HG03060 (cell line): ENCODE results near the gene SRSF2.
A peak's percentile ranks its signal among the peaks of the same experiment; 100 is the strongest.
"Not testable (repeated sequence)": the region's sequence is repeated elsewhere in the genome, so short reads cannot be mapped to it uniquely, and the experiment has no call there.

Source experiments
- ATAC-seq: cut with Tn5 transposase; IDR thresholded peaks from one replicate; pipeline ENCODE4 v1.9.1; 2021; ENCODE audit warnings: low read depth, moderate number of reproducible peaks; ENCODE audit not compliant: unreplicated experiment

Gene SRSF2

DNA sequence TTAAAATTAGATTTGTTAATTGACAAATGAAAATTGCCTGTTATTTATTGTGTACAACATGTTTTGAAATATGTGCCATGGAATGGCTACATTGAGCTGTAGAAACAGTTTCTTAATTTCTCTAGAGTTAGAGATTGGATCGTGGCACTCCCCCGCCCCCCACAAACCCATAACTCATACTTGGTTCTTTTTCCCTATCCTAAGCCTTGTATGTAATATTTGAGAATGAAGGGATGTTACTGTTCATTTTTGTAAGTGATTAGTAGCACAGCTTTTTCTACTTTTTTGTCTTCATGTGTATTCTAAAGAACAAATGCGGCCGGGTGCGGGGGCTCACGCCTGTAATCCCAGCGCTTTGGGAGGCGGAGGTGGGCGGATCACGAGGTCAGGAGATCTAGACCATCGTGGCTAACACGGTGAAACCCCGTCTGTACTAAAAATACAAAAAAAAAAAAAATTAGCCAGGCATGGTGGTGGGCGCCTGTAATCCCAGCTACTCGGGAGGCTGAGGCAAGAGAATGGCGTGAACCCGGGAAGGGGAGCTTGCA is 2.5 kb upstream of the SRSF2 start:
- ATAC-seq, result not testable (repeated sequence)

DNA sequence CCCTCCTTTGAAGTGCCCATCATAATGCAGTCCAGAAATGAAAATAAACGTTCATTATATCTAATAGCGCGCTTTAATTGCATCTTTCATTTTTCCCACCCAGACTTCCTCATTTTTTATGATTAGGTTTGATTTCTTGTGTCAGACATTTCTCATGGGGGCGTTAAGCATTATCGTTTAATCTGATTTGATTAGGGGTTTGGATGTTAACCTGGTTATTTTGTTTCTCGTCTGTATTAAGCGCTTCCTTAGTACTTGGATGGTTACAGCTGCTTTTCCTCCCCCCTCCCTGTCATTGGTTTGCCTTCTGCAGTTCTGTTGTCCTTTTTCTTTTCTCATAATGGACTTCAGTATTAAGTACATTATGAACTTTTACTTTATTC is 1.3 kb upstream of the SRSF2 start:
- ATAC-seq, result no peak

DNA sequence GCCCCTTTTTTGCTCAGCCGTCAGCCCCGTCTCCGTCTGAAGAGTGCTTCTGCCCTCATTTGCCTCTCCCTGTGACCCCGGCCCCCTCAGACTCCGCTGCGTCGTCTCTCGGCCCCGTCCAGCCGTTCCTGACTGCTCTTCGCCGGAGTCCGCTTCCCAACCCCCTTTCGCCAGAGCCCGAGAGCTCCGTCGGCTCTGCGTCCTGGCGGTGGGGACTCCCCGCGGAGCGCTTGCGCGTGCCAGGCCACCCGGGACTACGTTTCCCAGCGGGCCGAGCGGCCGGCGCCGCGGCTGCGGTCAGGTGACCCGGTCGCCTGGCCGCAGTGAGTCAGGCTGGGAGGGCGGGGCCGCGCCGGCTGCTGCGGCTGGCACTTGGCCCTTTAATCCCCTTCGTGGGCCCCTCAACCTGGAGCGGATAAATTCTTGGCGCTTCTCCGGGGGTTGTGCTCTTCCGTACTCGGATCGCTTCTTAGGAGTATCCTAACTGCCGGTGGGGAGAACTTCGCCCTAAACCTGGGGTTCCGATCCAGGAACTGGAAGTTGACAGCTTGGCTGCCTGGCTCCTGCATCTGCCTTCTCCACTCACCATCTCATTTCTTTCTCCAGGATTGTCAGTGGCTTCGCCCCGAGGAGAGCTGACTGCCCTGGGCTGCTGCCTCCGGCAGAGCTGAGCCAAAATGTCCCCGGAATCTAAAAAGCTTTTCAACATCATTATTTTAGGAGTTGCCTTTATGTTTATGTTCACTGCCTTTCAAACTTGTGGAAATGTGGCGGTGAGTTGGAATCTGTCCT is 741 bp upstream of the SRSF2 start, which contains the start of gene MFSD11:
MFSD11 (plus strand) TSS at position 444 of the 792 bp plus-strand sequence; CDS start at position 678, 234 bp downstream.
- peak; percentile 21 for ATAC-seq

DNA sequence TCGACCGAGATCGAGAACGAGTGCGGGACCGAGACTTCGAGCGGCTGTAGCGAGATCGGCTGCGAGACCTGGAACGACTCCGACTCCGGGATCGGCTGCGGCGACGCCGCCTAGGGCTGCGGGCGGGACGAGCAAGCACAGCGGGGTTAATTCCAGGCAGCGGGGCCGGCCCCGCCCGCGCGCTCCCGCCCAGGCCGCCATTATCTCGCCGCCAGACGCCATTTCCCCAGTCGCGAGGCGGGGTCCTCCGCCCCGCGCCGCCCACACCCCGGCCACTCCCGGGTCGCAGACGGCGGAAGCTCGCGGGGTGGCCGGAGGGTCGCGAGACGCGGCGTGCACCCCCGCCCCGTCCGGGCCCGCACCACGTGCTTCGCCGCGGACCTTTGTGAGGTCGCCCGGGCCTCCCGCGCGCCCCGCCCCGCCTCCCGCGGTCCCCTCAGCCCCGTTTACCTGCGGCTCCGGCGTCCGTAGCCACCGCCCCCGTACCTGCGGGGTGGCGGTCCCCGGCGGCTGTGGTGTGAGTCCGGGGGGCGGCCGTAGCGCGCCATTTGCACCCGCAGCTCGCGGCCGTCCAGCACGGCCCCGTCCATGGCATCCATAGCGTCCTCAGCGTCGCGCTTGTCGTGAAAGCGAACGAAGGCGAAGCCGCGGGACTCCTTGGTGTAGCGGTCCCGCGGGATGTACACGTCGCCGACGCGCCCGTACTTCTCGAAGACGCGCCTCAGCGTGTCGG is 616 bp downstream of the SRSF2 start:
- no peak for ATAC-seq

DNA sequence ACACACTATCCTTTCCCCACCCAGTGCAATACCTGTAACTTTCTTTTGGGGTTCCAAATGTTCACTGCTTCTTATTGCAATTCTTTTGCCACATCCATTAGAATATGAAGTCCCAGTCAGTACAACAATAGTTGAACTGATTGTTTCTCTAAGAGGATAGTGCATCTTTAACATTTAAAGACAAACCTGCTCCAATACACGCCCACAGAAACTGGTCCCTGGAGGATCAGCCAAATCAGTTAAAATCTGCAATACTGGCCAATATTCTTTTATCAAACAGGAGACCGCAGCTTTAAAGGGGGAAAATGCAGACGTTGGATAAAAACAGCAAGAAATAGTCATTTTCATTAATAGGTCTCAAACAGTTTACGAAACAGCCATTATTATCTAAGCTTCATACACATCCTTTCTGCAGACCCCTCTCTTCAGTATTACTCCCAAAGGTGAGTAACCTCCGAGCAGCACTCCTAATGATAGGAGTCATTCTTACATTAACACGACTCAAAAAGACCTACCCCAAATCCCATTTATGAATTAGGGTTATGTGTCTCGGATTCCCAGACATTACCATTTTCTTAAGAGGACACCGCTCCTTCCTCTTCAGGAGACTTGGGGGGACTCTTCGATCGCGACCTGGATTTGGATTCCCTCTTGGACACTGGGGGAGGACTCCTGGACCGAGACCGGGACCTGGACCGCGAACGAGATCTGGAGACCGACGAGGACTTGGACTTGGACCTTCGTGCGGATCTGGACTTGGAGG is 1.4 kb downstream of the SRSF2 start:
- no peak for ATAC-seq

DNA sequence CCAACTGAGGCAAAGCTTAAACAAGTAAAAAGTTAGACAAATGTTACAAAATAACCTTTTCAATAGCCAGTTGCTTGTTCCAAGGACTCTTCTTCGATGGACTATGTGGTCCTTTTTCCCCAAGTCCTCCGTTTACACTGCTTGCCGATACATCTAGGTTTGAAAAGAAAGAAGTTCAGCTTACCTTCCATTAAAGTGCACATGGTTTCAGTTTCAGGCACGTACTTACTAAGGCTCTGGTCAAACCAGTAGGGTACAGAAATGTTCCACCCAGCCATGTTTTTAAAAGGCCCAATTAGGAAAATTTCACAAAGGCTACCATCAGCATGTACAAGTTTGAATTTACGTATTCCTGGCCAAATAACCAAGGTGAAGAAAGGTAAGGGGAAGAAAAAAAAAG is 2.1 kb downstream of the SRSF2 start:
- no peak for ATAC-seq

DNA sequence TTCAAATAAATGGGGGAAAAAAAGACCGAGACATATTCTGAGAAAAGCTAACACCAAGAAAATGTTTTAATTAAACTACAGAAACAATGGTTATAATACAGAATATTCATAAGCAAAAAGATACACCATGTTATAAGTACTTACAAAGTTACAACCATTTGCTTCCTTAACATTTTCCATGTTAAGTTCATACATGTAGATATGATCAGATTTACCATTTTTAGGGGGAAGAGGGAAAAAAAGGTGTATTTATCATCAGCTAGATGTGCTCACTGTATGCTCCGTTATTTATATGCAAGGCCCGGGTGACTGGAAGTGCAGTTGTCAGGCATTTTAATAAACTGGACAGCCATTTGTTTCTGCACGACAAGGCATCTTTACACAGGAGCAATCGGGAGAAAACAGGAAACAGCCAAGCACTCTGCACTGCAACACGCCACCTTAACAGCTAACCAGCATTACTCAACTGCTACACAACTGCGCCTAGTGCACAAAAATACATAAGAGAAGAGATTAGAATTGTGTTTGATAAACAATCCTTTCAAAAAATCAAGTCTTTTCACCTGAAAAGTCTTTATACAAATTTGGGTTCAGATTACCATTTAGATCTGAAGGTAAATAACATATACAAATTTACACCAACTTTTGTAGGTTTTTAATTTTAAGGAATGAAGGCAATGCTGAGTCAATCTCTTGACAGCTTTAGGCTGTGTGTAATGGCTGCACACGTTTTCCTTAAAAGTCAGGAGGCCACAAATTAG is 2.9 kb downstream of the SRSF2 start:
- no peak for ATAC-seq

DNA sequence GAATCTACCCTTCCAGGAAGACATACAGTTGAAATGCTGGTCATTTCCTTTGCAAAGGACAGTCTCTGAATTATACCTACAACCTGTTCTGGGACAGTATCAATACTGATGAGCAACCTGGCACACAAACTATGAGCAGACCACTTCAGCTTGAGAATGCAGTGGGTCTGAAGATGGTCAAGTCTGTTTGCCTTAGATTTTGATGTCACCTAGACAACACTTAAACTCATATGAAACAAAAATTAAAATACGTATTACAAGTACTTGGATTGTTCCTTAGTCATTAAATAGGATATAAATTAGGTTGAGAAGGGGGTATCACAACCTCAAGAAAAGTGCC is 3.5 kb downstream of the SRSF2 start:
- no peak for ATAC-seq

DNA sequence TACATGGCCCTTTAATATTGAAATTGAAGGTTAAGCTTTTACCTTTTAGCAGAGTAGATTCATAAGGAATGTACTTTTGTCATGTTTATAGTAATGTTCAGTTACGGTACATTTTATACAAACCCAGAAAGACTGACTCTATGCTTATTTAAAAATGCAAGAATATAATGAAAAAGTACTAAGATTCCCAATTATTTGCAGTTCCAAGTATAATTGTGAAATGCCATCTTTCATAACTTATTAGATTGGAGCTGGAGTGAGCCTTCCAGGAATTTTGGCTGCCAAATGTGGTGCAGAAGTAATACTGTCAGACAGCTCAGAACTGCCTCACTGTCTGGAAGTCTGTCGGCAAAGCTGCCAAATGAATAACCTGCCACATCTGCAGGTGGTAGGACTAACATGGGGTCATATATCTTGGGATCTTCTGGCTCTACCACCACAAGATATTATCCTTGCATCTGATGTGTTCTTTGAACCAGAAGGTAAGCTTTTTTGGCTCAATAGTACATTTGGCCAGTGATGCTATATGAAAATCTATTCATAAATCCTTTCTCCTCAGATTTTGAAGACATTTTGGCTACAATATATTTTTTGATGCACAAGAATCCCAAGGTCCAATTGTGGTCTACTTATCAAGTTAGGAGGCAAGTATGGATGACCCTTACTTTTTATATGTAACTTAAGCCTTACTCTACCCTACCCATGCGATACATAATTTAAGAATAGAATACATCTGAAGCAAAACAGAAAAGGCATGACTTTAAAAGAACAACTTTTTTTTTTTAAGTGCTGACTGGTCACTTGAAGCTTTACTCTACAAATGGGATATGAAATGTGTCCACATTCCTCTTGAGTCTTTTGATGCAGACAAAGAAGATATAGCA is 4.2 kb downstream of the SRSF2 start:
- ATAC-seq, result no peak

DNA sequence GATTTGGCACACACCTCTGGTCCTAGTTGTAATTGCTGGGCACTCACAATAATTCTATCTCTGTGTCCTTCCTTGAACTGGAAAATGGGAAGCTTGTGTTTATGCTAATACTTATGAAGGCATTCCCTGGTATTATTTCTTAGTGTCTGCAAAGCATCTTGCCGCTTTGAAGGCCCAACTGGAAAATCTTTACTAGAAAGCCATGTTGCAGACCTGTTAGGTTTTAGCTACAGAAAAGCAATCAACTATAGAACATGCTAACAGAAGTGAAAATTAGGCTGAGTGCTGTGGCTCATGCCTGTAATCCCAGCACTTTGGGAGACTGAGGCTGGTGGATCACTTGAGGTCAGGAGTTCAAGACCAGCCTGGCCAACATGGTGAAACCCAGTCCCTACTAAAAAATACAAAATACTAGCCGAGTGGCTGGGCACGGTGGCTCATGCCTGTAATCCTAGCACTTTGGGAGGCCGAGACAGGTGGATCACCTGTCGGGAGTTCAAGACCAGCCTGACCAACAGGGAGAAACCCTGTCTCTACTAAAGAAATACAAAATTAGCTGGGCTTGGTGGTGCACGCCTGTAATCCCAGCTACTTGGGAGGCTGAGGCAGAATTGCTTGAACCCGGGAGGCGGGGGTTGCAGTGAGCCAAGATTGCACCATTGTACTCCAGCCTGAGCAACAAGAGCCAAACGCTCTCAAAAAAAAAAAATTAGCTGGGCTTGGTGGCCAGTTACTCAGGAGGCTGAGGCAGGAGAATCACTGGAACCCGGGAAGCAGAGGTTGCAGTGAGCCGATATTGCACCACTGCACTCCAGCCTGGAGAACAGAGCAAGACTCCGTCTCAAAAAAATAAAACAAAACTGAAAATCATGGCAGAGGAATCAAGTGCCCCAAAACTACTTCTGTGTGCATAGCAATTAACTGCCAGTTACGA is 5.1 kb downstream of the SRSF2 start:
- ATAC-seq, result not testable (repeated sequence)

DNA sequence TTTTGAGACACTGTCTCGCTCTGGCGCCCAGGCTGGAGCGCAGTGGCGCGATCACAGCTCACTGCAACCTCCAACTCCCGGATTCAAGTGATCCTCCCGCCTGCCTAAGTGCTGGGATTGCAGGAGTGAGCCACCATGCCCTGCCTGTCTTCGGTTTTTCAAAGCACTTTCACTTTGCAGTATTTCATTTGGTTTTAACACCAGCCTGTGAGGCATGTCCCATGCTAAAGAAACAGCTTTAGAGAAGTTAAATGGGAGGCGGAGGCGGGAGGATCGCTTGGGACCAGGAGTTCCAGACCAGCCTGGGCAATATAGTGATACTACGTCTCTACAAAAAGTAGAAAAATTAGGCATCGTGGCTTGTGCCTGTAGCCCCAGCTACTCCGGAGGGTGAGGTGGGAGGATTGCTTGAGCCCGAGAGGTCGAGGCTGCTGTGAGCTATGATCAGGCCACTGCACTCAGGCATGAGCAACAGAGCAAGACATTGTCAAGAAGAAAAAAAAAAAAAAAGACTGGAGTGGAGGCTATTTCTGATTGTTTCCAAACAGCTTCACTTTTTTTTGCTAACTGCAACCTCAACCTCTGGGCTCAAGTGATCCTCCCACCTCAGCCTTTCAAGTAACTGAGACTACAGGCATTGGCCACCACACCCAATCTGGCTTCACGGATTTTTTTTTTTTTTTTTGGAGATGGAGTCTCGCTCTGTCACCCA is 9.2 kb downstream of the SRSF2 start:
- no peak for ATAC-seq

DNA sequence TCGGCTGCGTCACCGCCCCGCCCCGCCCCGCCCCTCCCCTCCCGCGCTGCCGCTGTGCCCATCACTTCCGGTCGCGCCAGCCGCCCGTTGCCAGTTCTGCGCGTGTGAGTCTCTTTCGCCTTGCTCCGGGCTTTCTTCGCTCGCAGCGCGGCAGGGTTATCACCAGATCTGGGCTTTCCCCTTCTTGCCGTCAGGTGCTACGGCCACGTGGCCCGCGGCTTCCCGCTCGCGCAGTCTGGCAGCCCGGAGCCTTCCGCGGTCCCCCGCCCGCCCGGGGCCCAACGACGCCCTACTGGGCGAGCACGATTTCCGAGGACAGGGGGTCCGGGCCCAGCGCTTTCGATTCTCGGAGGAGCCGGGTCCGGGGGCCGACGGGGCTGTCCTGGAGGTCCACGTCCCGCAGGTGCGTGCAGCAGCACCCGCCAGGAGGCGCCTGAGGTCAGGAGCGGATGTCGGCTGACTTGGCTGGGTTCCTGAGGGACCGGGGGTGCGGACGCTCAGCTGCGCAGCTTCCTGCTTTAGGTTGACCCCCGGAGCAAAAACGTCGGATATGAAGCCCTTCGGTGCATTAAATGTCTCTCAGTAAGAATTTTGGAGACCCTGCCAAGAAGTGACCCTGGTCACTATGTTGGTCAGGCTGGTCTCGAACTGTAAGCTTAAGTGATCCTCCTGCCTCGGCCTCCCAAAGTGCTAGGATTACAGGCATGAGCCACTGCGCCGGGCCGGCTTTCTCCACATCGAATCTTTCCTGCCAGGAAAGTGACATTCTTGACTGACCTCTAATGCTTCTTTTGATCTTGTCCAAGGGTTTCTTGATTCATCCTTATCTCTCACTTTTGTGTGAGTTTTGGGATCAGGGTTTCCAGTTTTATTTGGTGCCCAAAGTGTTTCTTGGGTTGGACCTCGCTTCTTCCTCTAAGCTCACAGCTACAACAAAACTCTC is 10.1 kb downstream of the SRSF2 start, which contains the start of gene METTL23:
METTL23 (plus strand) TSS at position 64 of the 943 bp plus-strand sequence. CDS start 2,872 bp downstream, outside the sequence.
- peak; percentile 38 for ATAC-seq

DNA sequence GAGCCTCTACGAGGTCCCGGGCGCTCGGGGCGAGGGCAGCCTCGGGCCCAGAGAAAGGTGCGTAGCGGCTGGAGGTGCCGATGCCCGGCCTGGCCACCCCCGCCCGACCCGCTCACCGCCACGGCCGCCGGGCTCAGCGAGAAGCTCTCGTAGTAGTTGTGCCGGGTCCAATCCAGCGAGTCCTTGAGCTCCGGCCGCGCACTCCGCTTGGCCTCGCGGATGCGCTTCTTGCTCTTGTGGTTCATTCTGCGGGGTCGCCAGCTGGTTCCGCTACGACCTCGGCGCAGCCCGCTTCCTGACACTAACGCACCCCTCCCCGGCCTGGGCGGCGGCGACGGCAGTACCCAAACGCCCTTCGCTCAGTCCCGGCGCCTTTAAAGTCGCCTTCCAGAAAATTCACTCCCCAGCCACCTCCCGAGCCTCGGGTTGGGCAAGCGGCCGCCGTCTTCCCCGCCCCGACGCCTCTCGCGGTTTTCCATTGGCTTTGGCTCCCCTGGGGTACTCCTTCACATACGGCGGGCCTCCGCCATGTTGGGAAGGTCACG is 10.8 kb downstream of the SRSF2 start, which contains the start of gene JMJD6:
JMJD6 (minus strand) TSS at position 376 of the 545 bp plus-strand sequence; CDS start at position 245, 131 bp downstream.
- ATAC-seq, result peak; percentile 44

DNA sequence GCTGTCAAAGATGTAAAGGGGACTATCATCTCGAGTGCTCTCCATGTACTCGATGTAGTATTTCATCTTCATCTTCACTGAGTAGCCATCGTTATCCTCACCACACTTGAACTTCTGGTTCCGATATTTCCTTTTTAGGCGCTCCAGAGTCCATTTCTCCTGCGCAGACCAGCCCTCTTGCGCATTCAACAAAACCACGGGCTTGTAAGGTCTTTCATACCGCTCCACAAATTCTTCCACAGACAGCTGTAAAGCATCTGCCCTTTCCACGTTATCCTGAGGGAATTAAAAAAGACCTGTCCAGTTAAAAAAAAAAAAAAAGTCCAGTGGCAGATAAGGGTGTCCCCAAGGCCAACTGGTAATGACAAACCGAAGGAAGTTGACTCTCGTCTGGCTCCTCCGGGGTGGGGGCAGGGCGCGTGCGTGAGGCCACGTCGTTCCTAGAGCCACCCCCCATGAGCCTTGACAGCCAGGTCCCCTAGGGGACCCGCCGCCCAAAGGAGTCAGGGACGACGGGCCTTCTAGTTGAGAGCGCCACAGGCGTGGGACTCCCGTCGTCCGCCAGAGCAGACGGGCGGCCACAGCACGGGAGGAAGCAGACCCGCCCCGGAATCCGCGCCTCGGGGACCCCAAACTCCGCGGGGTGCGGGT is 11.4 kb downstream of the SRSF2 start:
- ATAC-seq, result no peak

DNA sequence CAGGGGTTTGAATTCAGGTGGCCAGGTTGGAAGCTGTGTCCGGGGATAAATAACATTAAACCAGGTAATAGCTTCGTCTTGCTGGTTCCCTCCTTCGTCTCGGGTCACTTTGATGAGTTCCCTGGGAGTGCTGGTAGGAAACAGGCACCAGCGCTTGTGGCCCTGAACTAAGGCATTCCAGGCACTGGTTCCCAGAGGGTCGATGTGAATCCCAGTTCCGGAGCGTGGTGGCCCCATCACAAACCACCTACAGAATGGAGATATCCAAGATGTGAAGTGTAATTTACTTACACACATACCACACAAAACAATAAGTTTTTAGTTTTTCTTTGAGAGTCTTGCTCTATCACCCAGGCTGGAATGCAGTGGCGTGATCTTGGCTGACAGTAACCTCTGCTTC is 13.3 kb downstream of the SRSF2 start:
- ATAC-seq, result no peak
